Measurements from ENCODE around the gene RBCK1.

RBCK1 gene

GRCh38 chr20:407953-408842, at the start of gene RBCK1:
TSS of gene RBCK1 (plus strand) at chr20:408299. CDS start at chr20:408758, 459 bp downstream.
- peak; percentile 45 for DNase-seq

GRCh38 chr20:358891-359555, 49.1 kb upstream of the RBCK1 start:
- no peak for DNase-seq

DNA sequence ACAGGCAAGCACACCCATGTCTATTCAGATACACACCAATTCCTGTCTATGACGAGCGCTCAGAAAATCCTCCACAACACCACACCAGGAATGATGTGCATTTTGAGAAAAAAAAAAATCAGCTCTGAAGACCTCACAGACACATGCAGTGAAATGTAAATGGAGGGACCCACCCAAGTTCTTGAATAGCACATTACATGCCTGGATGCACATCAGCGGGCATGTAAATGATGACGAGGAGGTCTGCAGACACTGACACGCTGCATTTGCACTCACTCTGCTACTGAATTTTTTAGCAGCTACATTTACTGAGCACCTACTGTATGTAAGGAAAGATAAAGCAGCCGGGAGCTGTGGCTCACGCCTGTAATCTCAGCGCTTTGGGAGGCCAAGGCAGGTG, 46.5 kb upstream of the RBCK1 start:
- no peak for DNase-seq

DNA sequence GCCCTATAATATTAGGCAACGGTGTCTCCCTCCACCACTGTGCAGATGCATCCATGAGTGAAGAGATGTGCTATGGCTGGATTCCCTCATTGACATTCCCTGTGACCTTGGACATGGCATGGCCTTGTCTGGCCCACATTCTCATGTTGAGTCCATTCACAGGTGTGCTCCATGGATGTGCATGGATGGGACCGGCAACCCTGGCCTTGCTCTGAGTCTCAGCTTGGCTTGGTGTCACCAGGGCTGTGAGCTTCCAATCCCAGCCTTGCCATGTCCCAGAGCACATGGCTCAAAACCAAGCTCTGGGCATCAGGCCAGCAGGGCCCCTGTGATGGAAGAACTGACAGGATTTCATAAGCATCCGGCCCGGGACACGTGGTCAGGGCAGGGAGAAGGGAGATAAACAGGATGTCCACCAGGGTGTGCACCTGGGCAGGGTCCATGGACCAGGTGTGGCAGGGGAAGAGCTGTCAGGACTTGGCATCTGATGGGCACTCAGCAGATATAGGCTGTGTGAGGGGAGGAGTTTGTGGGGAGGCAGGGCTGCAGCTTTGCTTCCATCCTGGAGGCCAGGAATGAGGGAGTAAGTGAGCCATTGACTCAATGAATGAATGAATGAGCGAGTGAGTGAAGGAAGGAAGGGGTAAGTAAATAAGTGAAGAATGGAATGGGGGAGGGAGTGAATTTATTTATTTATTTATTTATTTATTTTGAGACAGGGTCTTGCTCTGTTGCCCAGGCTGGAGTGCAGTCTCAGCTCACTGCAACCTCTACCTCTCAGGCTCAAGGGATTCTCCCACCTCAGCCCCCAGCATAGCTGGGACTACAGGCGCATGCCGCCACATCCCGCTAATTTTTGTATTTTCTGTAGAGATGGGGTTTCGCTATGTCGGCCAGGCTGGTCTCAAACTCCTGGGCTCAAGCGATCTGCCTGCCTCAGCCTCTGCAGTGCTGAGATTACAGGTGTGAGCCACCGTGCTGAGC, 45.5 kb upstream of the RBCK1 start:
- DNase-seq, result peak; percentile 93

DNA sequence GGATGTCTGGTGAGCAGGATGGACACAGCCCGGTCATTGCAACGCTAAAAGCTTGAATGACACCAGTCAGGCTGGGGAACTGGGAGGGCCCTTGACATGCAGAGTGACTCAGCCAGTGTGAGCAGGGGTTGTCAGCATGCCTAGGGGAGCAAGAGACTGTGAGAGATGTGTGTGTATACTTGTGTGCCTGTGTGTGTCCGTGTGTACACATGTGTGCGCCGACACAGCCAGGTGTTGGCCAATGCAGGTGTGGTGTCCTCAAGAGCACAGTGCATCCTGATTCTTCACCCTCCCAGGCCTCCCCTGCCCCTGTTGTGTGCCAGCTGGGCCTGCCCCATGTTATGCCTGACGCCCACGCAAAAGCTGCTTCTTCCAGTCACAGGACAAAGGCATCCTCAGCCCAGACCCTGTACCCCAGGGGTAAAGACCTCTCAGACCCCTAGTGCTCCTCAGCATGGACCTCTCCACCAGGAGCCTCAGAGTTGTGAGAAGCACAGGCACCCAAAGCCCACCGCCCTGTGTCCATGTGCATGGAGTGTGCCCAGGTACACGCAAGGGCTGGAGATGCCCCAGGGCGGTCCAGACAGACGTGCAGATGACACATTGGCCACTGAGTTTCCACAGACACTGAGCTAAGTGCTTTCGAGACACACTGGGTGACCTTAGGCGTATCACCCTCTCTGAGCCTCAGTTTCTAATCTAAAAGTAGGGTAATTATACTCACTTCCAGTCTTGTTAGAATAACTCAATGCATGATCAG, 44.6 kb upstream of the RBCK1 start:
- DNase-seq, result no peak

DNA sequence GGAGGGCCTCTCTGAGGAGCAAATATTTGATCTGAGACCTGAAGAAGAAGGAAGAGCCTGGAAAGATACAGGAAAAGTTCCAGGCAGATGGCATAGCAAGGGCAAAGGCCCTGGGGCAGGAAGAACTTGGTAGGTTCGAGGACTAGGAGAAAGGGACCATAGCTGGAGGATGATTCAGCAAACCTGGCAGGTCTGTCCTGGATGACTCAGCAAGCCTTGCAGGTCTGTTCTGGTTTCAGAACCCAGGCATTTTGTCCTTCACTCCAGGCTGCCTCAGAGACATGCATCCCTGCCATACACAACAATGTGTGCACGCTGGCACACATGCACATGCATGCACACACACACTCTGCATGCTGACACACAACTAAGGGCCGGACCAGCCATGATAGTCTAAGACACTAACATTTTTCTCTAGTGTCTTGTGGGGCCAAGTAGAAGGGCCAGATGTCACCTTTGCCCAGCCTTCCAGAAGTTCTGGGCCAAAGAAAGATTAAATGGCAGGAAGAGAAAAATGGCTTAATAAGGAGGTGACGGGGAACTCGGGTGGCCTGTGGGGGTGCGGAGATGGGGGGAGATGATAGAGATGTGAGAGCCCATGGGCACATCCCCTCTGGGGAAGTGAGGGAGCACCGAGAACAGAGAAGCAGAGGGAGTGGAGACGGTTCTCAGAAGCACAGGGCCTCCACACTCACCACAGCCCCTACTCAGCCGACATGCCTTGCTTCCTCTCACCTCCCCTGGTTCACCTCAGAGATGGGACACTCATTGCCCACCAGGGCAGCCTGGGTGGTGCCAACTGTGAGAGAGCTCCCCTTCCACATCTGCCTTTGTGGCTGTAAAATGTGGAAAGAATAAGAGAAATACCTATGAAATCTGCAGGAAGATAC, 42.9 kb upstream of the RBCK1 start:
- no peak for DNase-seq

DNA sequence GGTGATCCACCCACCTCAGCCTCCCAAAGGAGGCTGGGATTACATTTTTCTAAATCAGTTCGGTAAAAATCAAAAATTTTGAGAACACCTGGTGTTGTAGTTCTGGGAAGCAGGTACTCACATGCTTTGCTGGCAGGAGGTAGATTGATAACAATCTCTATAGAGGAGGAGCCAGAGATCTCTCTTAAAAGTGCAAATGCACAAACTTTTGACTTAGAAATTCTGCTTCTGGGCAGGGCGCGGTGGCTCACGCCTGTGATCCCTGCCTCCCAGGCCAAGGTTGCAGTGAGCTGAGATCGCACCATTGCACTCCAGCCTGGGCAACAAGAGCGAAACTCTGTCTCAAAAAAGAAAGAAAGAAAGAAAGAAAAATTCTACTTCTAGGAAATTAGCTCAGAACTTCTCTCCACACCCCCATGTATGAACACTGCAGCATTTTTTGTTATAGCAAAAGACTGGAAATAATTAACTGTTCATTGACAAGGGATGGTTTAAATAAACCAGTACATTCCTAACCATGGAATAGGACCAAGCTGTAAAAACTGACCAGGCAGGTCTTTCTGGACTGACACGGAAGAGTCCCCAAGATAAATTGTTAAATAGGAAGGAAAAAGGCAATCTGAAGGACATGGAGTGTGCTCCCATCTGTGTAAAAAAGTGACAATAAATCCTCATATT, 41.9 kb upstream of the RBCK1 start:
- no peak for DNase-seq

GRCh38 chr20:366719-367485, 41.2 kb upstream of the RBCK1 start:
- no peak for DNase-seq

GRCh38 chr20:367486-367887, 40.6 kb upstream of the RBCK1 start:
- no peak for DNase-seq

DNA sequence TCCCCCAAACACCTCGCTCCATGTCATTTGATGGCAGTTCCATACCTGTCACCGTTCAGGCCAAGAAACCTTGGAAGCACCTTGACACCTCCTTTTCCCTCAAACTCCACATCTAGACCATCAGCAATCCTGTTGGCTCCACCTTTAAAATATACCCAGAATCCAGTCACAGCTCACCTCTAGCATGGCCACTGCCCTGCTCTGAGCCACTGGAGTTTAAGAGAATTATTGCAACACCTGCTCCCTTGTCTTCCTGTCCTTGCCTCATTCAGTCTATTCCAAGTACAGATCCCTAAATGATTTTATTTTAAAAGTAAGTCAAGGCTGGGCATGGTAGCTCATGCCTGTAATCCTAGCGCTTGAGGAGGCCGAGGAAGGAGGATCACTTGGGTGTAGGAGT, 39.2 kb upstream of the RBCK1 start:
- DNase-seq, result no peak

- DNase-seq, result no peak
Observed at GRCh38 chr20:370151-370600, 37.9 kb upstream of the RBCK1 start.

DNA sequence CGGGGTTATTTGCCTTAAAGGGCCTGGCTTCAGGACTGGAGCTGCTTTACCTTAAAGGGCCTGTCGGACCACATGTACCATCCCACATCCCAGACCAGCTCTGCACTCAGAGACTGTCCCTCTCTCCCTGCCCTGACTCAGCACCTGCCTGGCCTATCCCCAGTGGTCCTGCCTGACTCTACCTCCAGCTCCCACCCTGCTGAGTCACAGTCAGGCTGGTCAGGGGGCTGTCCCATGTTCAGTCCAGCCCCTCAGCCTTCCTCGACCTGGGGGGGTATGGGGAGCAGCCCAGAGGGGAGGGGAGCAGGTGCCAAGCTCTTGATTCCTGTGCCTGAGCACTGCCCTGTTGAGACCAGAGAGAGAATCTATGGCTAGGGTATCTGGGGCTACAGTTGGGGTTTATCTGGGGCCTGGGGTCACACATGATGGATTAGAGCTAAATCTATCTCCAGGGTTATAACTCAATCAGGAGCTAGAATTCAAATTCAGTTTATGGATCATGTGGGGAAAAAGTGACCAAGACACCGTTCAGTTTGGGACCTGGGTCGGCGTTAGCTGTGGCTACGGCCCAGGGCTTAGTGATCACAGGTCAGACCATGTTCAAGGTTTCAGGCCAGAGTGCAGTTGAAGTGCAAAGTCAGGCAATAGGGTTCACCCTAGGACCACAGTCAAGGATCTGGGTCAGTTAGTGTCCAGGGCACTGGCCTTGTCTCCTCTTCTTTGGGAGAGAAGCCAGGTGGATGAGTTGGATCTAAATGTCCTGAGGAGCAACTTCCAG, 36.9 kb upstream of the RBCK1 start:
- DNase-seq, result no peak

- peak; percentile 85 for DNase-seq
Observed at GRCh38 chr20:371755-372542, 36.1 kb upstream of the RBCK1 start.

- DNase-seq, result peak; percentile 41
Observed at GRCh38 chr20:372543-373082, 35.5 kb upstream of the RBCK1 start.

DNA sequence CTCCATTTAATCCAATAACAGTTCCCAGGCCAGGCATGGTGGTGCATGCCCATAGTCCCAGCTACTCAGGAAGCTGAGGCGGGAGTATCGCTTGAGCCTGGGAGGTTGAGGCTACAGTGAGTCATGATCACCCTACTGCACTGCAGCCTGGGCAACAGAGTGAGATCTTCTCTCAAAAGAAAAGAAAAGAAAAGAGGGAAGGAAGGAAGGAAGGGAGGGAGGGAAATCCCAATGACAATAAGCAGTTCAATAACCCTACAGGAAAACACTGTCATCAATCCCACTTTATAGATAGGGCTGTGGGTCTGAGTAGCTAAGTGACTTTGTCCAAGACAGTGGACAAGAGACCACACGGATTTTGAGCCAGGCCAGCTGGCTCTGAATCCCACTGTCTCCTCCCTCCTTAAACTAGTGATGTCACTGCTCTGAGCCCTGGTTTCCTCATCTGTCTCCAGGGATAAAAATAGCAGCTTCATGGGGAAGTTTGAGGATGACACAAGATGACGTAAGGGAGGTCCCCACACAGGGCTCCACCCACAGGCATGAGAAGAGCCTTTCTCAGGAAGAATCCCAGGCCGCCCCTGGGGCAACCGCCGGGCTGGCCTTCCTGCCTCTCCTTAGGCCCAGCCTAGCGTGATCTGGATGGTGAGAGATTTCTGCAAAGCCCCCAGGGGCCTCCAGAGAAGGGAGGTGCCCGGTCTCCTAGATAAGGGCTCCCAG, 34.8 kb upstream of the RBCK1 start:
- DNase-seq, result peak; percentile 75

DNA sequence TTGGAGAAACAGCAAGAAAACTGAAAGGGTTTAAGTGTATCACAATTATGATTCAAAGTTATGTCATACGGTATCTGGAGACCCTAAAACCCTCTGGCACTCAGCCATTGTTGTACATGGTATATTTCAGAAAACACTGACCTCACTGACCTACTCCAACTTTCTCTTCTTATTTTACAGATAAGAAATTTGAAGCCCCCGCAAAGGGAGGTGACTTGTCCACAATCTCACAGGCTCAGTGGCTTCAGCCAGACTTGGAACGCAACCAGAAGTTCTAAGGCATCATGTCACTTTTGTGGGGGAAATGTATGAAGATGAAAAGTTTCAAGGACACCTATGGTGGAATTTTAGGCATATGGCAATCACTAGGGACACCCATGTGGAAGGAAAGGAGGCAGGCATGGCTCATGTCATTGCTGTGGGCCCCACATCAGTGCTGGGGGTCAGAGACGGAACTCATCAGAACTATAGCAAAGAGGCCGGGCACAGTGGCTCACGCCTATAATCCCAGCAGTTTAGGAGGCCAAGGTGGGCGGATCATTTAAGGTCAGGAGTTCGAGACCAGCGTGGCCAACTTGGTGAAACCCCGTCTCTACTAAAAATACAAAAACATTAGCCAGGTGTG, 32.7 kb upstream of the RBCK1 start:
- no peak for DNase-seq

GRCh38 chr20:376089-376488, 32.0 kb upstream of the RBCK1 start:
- DNase-seq, result no peak
